Caco-2 (cell line): ENCODE data around the gene UMOD. TPM values are rescaled to one million over a fixed set of nuclear protein-coding genes. Genes with fewer than 3 reads are reported as not detected.

Experiments used
- BruUV-seq: library from RNA; stranded (reverse); fragments of 400-500 nt; replicated peaks from 2 replicates; lab custom pipeline; 2021; lab: Mats Ljungman, UMichigan
- CTCF ChIA-PET: fragments of 300-600 bp; sonication (Branson Sonifier 250); formaldehyde crosslinking; loops from one replicate; lab custom pipeline; 2022; ENCODE audit warnings: antibody characterized with exemption; lab: Charles Lee
- POLR2A ChIA-PET: fragments of 300-600 bp; sonication (Branson Sonifier 250); formaldehyde crosslinking; loops from one replicate; lab custom pipeline; 2022; ENCODE audit warnings: antibody characterized with exemption; lab: Charles Lee
- DNase-seq, 2 experiments: peaks; one replicate each; pipeline versions ENCODE4 v3.0.0 to v3.0.0-alpha.2; 2020 to 2022
- H3K27me3 ChIP-seq: replicated peaks from 2 replicates; pipeline ENCODE4 v1.6.0; 2011; ENCODE audit warnings: low read length; ENCODE audit not compliant: control insufficient read depth, insufficient read depth
- H3K36me3 ChIP-seq: 2 replicates; pipeline ENCODE4 v1.5.1; 2011; ENCODE audit warnings: low read length; ENCODE audit not compliant: control insufficient read depth, insufficient read depth
- H3K4me1 ChIP-seq: fragments of 250-450 bp; sonication (Bioruptor Pico); 2 replicates; pipeline ENCODE4 v1.5.1; 2020; ENCODE audit warnings: mild to moderate bottlenecking
- H3K4me3 ChIP-seq: 2 replicates; pipeline ENCODE4 v1.5.1; 2011; ENCODE audit warnings: low read depth, mild to moderate bottlenecking, control low read depth, low read length
- H3K9me3 ChIP-seq: fragments of 250-450 bp; sonication (Bioruptor Pico); 2 replicates; pipeline ENCODE4 v1.5.1; 2020; ENCODE audit warnings: mild to moderate bottlenecking, moderate library complexity
- H3K27ac Mint-ChIP-seq: one replicate; pipeline ENCODE4 v1.8.0; 2022; ENCODE audit warnings: mixed read lengths; ENCODE audit not compliant: unreplicated experiment
- H3K27me3 Mint-ChIP-seq: one replicate; pipeline ENCODE4 v1.8.0; 2022; ENCODE audit warnings: mixed read lengths; ENCODE audit not compliant: insufficient read depth, unreplicated experiment
- H3K36me3 Mint-ChIP-seq: one replicate; pipeline ENCODE4 v1.8.0; 2022; ENCODE audit warnings: mild to moderate bottlenecking, mixed read lengths; ENCODE audit not compliant: insufficient read depth, unreplicated experiment
- H3K4me1 Mint-ChIP-seq: one replicate; pipeline ENCODE4 v1.8.0; 2022; ENCODE audit warnings: low read depth, mixed read lengths; ENCODE audit not compliant: unreplicated experiment
- H3K4me3 Mint-ChIP-seq: one replicate; pipeline ENCODE4 v1.8.0; 2022; ENCODE audit warnings: mild to moderate bottlenecking, moderate library complexity, mixed read lengths; ENCODE audit not compliant: unreplicated experiment
- H3K9me3 Mint-ChIP-seq: one replicate; pipeline ENCODE4 v1.8.0; 2022; ENCODE audit warnings: mixed read lengths; ENCODE audit not compliant: unreplicated experiment
- CTCF ChIP-seq, 2 experiments: fragments of 200-600 bp in 1 of 2; IDR thresholded peaks; 1 replicate in 1 of 2; 2 replicates in 1 of 2; pipeline versions ENCODE4 v1.5.1 to v1.8.0; 2011 to 2022; ENCODE audit warnings: antibody characterized with exemption in 1 of 2, control low read depth in 1 of 2, inconsistent platforms in 1 of 2, low read depth in 1 of 2, low read length in 1 of 2, mild to moderate bottlenecking in 1 of 2, moderate library complexity in 1 of 2; ENCODE audit not compliant: insufficient read depth in 1 of 2, severe bottlenecking in 1 of 2, unreplicated experiment in 1 of 2
- intact Hi-C: fragments of 100-400 bp; cut with micrococcal nuclease; formaldehyde crosslinking; loops from one replicate; pipeline ENCODE4 v1.10.0; 2022; ENCODE audit not compliant: unreplicated experiment
- total RNA-seq: library from RNA; stranded (reverse); gene quantifications from 2 replicates; pipeline ENCODE4 v1.2.3, GENCODE V29; 2022

The UMOD gene
- total RNA-seq, 1 experiment from 2014 or later, result not detected

DNA sequence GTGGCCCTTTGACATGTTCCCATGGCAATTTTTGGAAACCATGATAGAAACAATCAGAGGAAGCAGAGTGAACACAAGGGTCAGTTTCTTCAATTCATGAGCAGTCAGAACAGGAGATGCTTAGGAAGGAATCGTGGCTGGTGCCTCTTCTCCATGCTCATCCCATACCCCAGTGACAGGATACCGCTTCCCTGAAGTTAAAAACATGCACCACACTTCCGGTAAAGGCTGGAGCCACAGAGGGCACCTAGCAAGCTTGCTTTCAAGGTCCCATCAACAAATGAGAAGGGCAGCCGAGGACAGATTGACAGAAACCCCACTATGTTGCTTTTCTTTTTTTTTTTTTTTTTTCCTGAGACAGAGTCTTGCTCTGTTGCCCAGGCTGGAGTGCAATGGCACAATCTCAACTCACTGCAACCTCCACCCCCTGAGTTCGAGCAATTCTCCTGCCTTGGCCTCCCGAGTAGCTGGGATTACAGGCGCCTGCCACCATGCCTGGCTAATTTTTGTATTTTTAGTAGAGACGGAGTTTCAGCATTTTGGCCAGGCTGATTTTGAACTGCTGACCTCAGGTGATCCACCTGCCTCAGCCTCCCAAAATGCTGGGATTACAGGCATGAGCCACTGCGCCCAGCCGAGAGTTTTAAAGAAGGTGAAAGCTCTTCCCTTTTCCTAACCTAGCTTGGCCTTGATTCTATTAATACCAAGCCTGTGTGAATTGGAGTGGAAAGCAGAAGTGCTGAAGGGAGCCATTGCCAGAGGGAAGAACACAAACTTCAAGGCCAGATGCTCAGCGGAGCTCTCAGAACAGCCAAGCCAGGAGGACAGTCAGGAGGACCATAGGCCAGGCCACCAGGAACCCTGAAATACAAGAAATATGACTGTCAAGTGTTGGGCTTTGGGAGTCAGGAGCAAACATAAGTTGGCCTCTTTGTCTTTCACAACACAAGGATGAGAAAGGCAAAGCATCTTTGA lies 41.8 kb downstream of the UMOD start:
- Histone ChIP-seq H3K36me3 (no peaks in the 10 kb centered on the region), H3K4me1 (no peaks in the 10 kb centered on the region), H3K4me3 (no peak overlapping the region), H3K9me3 (no peaks in the 10 kb centered on the region), H3K27me3 (no peaks in the 10 kb centered on the region)
- H3K27me3 Mint-ChIP-seq, result peaks cover 14% of the 10 kb centered on the region
- CTCF ChIA-PET, result interaction anchor here (1.2 kb wide), 1 partner anchor 403 kb away, joined by 6 read pairs; no protein-coding TSS in a partner anchor
- DNase-seq, result no peak
- intact Hi-C loops, result no loop called here
- BruUV-seq, result no TSS peak
- no peaks in the 10 kb centered on the region for H3K9me3 Mint-ChIP-seq
- no peaks in the 10 kb centered on the region for H3K36me3 Mint-ChIP-seq
- H3K27ac Mint-ChIP-seq, result no peak overlapping the region
- no peak for TF ChIP-seq CTCF (IDR thresholded peaks at IDR 0.05; ENCODE audit: insufficient read depth in 1 of 2, low read depth in 1 of 2, low read length in 1 of 2, severe bottlenecking in 1 of 2, unreplicated experiment in 1 of 2)
- H3K4me1 Mint-ChIP-seq, result no peaks in the 10 kb centered on the region
- POLR2A ChIA-PET, result no interaction called here
- no peak overlapping the region for H3K4me3 Mint-ChIP-seq

DNA sequence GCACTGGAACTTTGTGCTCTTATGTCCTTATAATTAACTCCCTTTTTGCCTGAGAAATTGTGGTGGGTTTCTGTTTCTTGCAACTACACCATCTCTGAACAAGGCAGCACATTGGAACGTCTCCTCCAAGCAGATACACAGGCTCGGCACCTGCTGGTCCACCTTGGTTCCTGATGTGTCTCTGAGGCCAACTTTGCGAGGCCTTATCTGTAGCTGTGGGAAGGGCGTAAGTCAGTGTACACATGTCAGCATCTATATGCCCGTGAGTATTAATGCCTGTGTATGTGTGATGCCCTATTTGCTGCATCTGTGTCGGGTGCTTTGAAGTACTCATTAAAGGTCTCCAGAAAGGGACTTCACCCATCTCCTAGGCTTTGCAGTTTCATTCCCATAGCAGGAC lies 42.7 kb downstream of the UMOD start:
- Mint-ChIP-seq H3K9me3 (no peaks in the 10 kb centered on the region), H3K27me3 (peaks cover 18% of the 10 kb centered on the region), H3K27ac (no peak overlapping the region), H3K4me3 (no peak overlapping the region), H3K4me1 (no peaks in the 10 kb centered on the region), H3K36me3 (no peaks in the 10 kb centered on the region)
- no TSS peak for BruUV-seq
- ChIA-PET CTCF (no interaction called here), POLR2A (no interaction called here)
- no peak for TF ChIP-seq CTCF (IDR thresholded peaks at IDR 0.05; ENCODE audit: insufficient read depth in 1 of 2, low read depth in 1 of 2, low read length in 1 of 2, severe bottlenecking in 1 of 2, unreplicated experiment in 1 of 2)
- Histone ChIP-seq H3K36me3 (no peaks in the 10 kb centered on the region), H3K27me3 (no peaks in the 10 kb centered on the region), H3K4me1 (no peaks in the 10 kb centered on the region), H3K4me3 (no peak overlapping the region), H3K9me3 (no peaks in the 10 kb centered on the region)
- no peak for DNase-seq
- intact Hi-C loops, result no loop called here

- BruUV-seq, result no TSS peak
- Histone ChIP-seq H3K27me3 (no peaks in the 10 kb centered on the region), H3K4me3 (no peak overlapping the region), H3K4me1 (no peaks in the 10 kb centered on the region), H3K36me3 (no peaks in the 10 kb centered on the region), H3K9me3 (no peaks in the 10 kb centered on the region)
- Mint-ChIP-seq H3K36me3 (no peaks in the 10 kb centered on the region), H3K9me3 (no peaks in the 10 kb centered on the region), H3K4me3 (no peak overlapping the region), H3K27ac (no peak overlapping the region), H3K27me3 (peaks cover 18% of the 10 kb centered on the region), H3K4me1 (no peaks in the 10 kb centered on the region)
- no peak for TF ChIP-seq CTCF (IDR thresholded peaks at IDR 0.05; ENCODE audit: insufficient read depth in 1 of 2, low read depth in 1 of 2, low read length in 1 of 2, severe bottlenecking in 1 of 2, unreplicated experiment in 1 of 2)
- no peak for DNase-seq
- POLR2A ChIA-PET, result no interaction called here
- CTCF ChIA-PET, result interaction anchor here (0.6 kb wide), 1 partner anchor 77 kb away, joined by 3 read pairs; no protein-coding TSS in a partner anchor
- intact Hi-C loops, result no loop called here
Measured at GRCh38 chr16:20308801-20309590, 43.5 kb downstream of the UMOD start.
